ENCODE data around the gene COA4. TPM values are rescaled to one million over a fixed set of nuclear protein-coding genes. Genes with fewer than 3 reads are reported as not detected.
A peak's percentile ranks its signal among the peaks of the same experiment; 100 is the strongest.

COA4 gene
- total RNA-seq: 10 to 100 TPM; 19.0 to 37.7 (median 28.6) TPM
- 10 to 100 TPM; 43.5 to 47.8 TPM for polyA plus RNA-seq

DNA sequence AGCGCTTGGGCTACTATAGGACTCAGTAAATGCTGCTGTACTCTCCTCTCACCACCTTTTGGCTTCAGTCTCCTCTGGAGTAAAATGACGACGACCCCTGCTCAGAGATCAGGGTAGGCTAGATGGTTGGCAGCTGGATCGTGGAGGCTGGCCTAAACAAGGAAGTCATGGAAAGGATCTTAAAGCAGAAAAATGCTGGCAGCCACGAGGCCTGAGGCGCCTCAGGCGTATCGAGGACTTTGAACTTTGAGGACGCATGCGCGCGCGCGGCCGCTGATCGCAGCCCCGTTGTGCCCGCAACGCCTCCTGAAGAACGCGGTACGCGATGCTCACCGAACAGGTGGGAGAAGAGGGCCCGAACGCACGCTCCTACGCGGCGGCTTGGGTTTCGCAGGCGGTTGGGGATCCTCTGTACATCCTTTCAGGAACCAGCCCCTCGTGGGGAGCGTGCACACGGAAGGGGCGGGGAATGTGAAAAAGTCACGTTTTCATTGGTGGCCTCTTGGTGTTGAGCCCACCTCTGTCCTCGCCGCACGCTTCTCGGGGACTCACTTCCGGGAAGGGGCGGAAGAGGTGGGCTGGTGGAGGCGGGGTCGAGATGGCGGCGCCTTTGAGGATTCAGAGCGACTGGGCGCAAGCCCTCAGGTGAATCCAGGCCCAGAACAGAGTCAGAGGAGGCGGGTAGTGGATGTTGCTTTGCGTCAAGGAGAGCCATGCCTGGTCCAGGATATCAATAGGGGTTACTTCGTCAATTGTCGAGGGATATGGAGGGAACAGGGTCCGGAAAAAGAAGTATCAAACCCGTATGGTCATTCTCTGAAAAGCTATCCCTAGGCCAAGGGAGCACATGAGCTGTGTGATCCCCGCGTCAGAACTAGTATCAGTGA lies at the start of gene COA4, which contains the start of gene PAAF1:
COA4 (minus strand) TSS at position 423 of the 887 bp plus-strand sequence. CDS start 3,468 bp downstream, outside the sequence.
PAAF1 (plus strand) TSS at position 576 of the 887 bp plus-strand sequence; CDS start at position 599, 23 bp downstream.
- Histone ChIP-seq H3K27me3 (no peaks in the 10 kb centered on the region), H3K4me1 (peaks cover 8 to 22% (median 13%) of the 10 kb centered on the region in 3 donors), H3K4me3 (peak within 1 kb of the TSS; percentile 52 to 68 (median 64)), H3K27ac (peak within 1 kb of the TSS; percentile 56 to 82 (median 75)), H3K36me3 (peaks cover 0 to 21% (median 3%) of the 10 kb centered on the region in 3 donors), H3K9me3 (no peaks in the 10 kb centered on the region)
- TF ChIP-seq, protein P1, sequence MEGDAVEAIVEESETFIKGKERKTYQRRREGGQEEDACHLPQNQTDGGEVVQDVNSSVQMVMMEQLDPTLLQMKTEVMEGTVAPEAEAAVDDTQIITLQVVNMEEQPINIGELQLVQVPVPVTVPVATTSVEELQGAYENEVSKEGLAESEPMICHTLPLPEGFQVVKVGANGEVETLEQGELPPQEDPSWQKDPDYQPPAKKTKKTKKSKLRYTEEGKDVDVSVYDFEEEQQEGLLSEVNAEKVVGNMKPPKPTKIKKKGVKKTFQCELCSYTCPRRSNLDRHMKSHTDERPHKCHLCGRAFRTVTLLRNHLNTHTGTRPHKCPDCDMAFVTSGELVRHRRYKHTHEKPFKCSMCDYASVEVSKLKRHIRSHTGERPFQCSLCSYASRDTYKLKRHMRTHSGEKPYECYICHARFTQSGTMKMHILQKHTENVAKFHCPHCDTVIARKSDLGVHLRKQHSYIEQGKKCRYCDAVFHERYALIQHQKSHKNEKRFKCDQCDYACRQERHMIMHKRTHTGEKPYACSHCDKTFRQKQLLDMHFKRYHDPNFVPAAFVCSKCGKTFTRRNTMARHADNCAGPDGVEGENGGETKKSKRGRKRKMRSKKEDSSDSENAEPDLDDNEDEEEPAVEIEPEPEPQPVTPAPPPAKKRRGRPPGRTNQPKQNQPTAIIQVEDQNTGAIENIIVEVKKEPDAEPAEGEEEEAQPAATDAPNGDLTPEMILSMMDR (IDR thresholded peaks at IDR 0.05): no peak
- intact Hi-C loops (cut with DNase I): no loop called here
- no peak for FAIRE-seq
- peak; percentile 98 to 100 (median 98) for ATAC-seq
- peak; percentile 91 to 97 (median 94) for DNase-seq
- WGBS, 2 donors: 0% methylated on average over 57 of the region's 57 CpGs

DNA sequence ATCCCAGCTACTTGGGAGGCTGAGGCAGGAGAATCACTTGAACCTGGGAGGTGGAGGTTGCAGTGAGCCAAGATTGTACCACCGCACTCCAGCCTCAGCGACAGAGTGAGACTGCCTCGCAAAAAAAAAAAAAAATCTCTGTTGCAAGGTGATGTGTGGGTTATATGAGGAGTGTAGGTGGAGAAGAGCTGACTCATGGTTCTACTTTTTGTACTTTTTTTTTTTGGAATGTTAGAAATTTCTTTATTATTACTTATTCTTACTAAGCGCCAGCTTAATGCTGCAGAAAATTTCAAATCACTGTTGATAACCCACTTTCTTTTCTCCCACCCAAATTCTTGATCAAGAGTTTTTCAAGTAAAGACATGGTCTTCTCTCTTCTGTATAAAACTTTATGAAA lies 44.5 kb upstream of the COA4 start:
- no peak for FAIRE-seq
- 95 to 97% methylated on average over 4 of the region's 4 CpGs for WGBS, 2 donors
- TF ChIP-seq, protein P1 (IDR thresholded peaks at IDR 0.05): no peak

DNA sequence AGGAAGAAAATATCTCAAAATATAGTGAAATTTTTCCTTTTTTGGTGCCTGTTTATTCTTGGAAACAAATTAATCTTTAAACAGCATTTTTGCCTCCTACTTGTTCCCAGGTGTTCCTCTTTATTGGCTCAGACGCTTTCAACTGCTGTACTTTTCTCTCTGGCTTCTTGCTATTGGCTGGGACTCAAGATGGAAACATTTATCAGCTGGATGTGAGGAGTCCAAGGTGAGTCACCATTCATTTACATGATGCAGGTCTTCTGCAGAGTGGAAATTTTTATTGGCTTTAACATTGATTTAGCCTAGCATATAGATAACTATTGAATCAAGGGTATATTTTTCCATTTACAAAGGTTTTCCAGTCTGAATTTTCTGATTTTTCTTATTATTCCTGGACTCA lies 39.8 kb upstream of the COA4 start:
- H3K27me3 ChIP-seq: no peaks in the 10 kb centered on the region
- peak in 2 of 6 donors; percentile 14 to 22 for DNase-seq
- H3K36me3 ChIP-seq: peaks cover 0 to 33% (median 8%) of the 10 kb centered on the region in 3 donors
- FAIRE-seq: no peak
- peak; percentile 78 to 88 (median 82) for ATAC-seq
- TF ChIP-seq, protein P1 (IDR thresholded peaks at IDR 0.05): no peak
- H3K9me3 ChIP-seq: no peaks in the 10 kb centered on the region
- peak overlapping the region in 2 of 4 donors; percentile 4 to 14 for H3K27ac ChIP-seq
- peaks cover 0 to 6% (median 5%) of the 10 kb centered on the region in 3 donors for H3K4me1 ChIP-seq
- WGBS, 2 donors: 17 to 20% methylated on average over 1 of the region's 1 CpG
- intact Hi-C loops (cut with DNase I): no loop called here
- H3K4me3 ChIP-seq: no peak overlapping the region

More for the DNA sequence above, 44.5 kb upstream of the COA4 start:
- intact Hi-C loops (cut with DNase I): no loop called here
- no peaks in the 10 kb centered on the region for H3K4me1 ChIP-seq
- peaks cover 0 to 29% (median 8%) of the 10 kb centered on the region in 3 donors for H3K36me3 ChIP-seq
- no peak overlapping the region for H3K4me3 ChIP-seq
- DNase-seq: no peak
- ATAC-seq: no peak
- no peak overlapping the region for H3K27ac ChIP-seq
- no peaks in the 10 kb centered on the region for H3K27me3 ChIP-seq
- no peaks in the 10 kb centered on the region for H3K9me3 ChIP-seq

DNA sequence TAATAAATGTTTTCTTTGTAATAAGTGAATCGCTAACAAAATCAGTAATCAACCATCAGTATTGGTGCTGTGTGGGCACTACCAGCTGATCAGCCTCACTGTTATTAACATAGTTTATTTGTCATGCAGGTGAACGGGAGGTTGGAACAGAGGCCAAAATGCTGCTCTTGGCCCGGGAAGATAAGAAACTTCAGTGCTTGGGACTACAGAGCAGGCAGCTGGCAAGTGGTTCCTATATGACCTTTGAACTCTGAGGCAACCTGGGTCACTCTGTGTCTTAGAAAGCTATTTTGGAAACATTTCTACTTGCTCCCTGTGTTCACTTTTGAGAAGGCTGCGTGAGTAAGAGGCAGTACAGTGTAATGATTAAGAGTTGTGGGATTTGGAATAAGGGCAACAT lies 37.6 kb upstream of the COA4 start:
- 32% methylated on average over 4 of the region's 4 CpGs for WGBS, 2 donors
- ATAC-seq (peak; percentile 46 to 84 (median 58)), DNase-seq (peak in 2 of 6 donors; percentile 21 to 32), FAIRE-seq (no peak)
- TF ChIP-seq, protein P1 (IDR thresholded peaks at IDR 0.05): no peak
- intact Hi-C loops (cut with DNase I): no loop called here
- Histone ChIP-seq H3K9me3 (no peaks in the 10 kb centered on the region), H3K27me3 (no peaks in the 10 kb centered on the region), H3K4me1 (peaks cover 0 to 6% (median 5%) of the 10 kb centered on the region in 3 donors), H3K27ac (no peak overlapping the region), H3K36me3 (peaks cover 0 to 29% (median 5%) of the 10 kb centered on the region in 3 donors), H3K4me3 (no peak overlapping the region)

Measured in pancreas (tissue), 10 donors.